Common myeloid progenitor, CD34-positive (primary cell): ENCODE data around the gene FZD7.

Experiments
- CTCF ChIA-PET: fragments of 350-600 bp; sonication (Branson Sonifier 250); formaldehyde crosslinking; loops from one replicate; lab custom pipeline; 2021; ENCODE audit warnings: antibody characterized with exemption; lab: Charles Lee
- POLR2A ChIA-PET: fragments of 350-600 bp; sonication (Branson Sonifier 250); formaldehyde crosslinking; loops from one replicate; lab custom pipeline; 2021; ENCODE audit warnings: antibody characterized with exemption; lab: Charles Lee
- DNase-seq, 3 donors: peaks; one replicate each; pipeline versions ENCODE4 v3.0.0 to v3.0.0-alpha.2; 2013
- H3K27ac ChIP-seq, 2 experiments: 1 replicate in 1 of 2; 2 replicates in 1 of 2; pipeline ENCODE4 v1.7.0; 2013; ENCODE audit warnings: inconsistent platforms in 2 of 2, low read length in 2 of 2, mild to moderate bottlenecking in 2 of 2, low read depth in 1 of 2, moderate library complexity in 1 of 2; ENCODE audit not compliant: severe bottlenecking in 2 of 2, insufficient read depth in 1 of 2, poor library complexity in 1 of 2
- H3K27me3 ChIP-seq, 5 experiments: replicated peaks in 2 of 5; 1 replicate in 3 of 5; 2 replicates in 2 of 5; pipeline versions ENCODE4 v1.6.1 to v1.7.0; 2013; ENCODE audit warnings: low read length in 4 of 5, mild to moderate bottlenecking in 2 of 5, moderate library complexity in 2 of 5, inconsistent platforms in 1 of 5; ENCODE audit not compliant: insufficient read depth in 5 of 5, control insufficient read depth in 4 of 5
- H3K36me3 ChIP-seq, 4 experiments: 1 replicate in 2 of 4; 2 replicates in 2 of 4; pipeline versions ENCODE4 v1.6.1 to v1.7.0; 2013; ENCODE audit warnings: low read length in 3 of 4, control low read depth in 1 of 4, mild to moderate bottlenecking in 1 of 4; ENCODE audit not compliant: control insufficient read depth in 4 of 4, insufficient read depth in 4 of 4
- H3K4me1 ChIP-seq, 4 experiments: 1 replicate in 3 of 4; 2 replicates in 1 of 4; pipeline versions ENCODE4 v1.6.1 to v1.7.1; 2013; ENCODE audit warnings: low read length in 3 of 4, mild to moderate bottlenecking in 3 of 4, control low read depth in 1 of 4, inconsistent platforms in 1 of 4, moderate library complexity in 1 of 4; ENCODE audit not compliant: control insufficient read depth in 4 of 4, insufficient read depth in 4 of 4; ENCODE audit errors: control extremely low read depth in 1 of 4
- H3K4me3 ChIP-seq, 7 experiments: 1 replicate in 4 of 7; 2 replicates in 3 of 7; pipeline versions ENCODE4 v1.5.1 to v1.7.0; 2013; ENCODE audit warnings: mild to moderate bottlenecking in 7 of 7, low read length in 6 of 7, moderate library complexity in 6 of 7, inconsistent platforms in 2 of 7, low read depth in 2 of 7, control low read depth in 1 of 7; ENCODE audit not compliant: insufficient read depth in 4 of 7, control insufficient read depth in 1 of 7; ENCODE audit errors: extremely low read depth in 1 of 7
- H3K9me3 ChIP-seq, 5 experiments: 1 replicate in 4 of 5; 2 replicates in 1 of 5; pipeline versions ENCODE4 v1.6.1 to v1.7.1; 2013; ENCODE audit warnings: low read length in 4 of 5, mild to moderate bottlenecking in 2 of 5, inconsistent platforms in 1 of 5, low read depth in 1 of 5, moderate library complexity in 1 of 5; ENCODE audit not compliant: control insufficient read depth in 4 of 5, insufficient read depth in 2 of 5; ENCODE audit errors: control extremely low read depth in 1 of 5
- WGBS: methylation state at CpG from one replicate; pipeline ENCODE4 v1.1.5; 2013; ENCODE audit not compliant: insufficient coverage; 5-methylcytosine and 5-hydroxymethylcytosine counted together

The FZD7 gene

GRCh38 chr2:202052235-202052634, 18.6 kb downstream of the FZD7 start:
- no peak overlapping the region for H3K27ac ChIP-seq
- ChIA-PET POLR2A (no interaction called here), CTCF (no interaction called here)
- no peaks in the 10 kb centered on the region for H3K27me3 ChIP-seq
- H3K36me3 ChIP-seq = no peaks in the 10 kb centered on the region
- no peaks in the 10 kb centered on the region for H3K9me3 ChIP-seq
- no CpG with 5 or more reads among the region's 1 CpG for WGBS
- DNase-seq = no peak
- no peak overlapping the region for H3K4me3 ChIP-seq
- H3K4me1 ChIP-seq = peaks cover 0 to 4% (median 2%) of the 10 kb centered on the region in 4 experiments

DNA sequence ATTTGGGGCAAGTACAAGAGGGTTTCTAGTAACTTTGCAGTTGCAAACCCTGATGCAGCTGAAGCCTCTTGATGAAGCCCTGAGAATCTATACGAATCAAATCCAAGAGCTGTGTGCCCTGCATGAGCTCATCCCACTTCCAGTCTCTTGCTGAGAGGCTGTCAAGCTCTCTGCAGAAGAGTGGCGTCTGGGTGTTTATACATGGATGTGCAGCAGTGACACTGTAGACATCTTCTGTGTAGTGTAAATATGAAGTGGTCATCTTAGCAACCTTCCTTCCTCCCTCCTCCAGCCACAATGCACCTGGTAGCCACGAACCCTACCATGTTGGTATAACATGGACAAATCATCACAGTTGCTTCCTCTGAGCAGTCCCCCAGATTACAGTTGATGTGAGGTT, 21.0 kb downstream of the FZD7 start:
- POLR2A ChIA-PET = interaction anchor here (1.2 kb wide), 1 partner anchor 27 kb away, joined by 3 read pairs; no protein-coding TSS in a partner anchor
- Histone ChIP-seq H3K27ac (no peak overlapping the region), H3K4me1 (peaks cover 0 to 4% (median 2%) of the 10 kb centered on the region in 4 experiments), H3K27me3 (no peaks in the 10 kb centered on the region), H3K4me3 (no peak overlapping the region), H3K36me3 (no peaks in the 10 kb centered on the region), H3K9me3 (no peaks in the 10 kb centered on the region)
- DNase-seq = no peak
- 80% methylated on average over 1 of the region's 3 CpGs for WGBS
- CTCF ChIA-PET = interaction anchor here (0.8 to 1.4 kb wide), 5 partner anchors 9 to 194 kb away, joined by 3 to 5 read pairs (median 4); no protein-coding TSS in a partner anchor

GRCh38 chr2:202056611-202057010, 23.0 kb downstream of the FZD7 start:
- no peak overlapping the region for H3K27ac ChIP-seq
- POLR2A ChIA-PET = no interaction called here
- no peaks in the 10 kb centered on the region for H3K36me3 ChIP-seq
- no peak overlapping the region for H3K4me3 ChIP-seq
- H3K9me3 ChIP-seq = no peaks in the 10 kb centered on the region
- 48% methylated on average over 2 of the region's 2 CpGs for WGBS
- CTCF ChIA-PET = interaction anchor here (0.8 to 3.3 kb wide), 7 partner anchors 9 to 198 kb away, joined by 3 to 9 read pairs (median 5); no protein-coding TSS in a partner anchor
- H3K27me3 ChIP-seq = no peaks in the 10 kb centered on the region
- DNase-seq = peak; percentile 37 to 66 (median 66)
- peaks cover 0 to 4% (median 2%) of the 10 kb centered on the region in 4 experiments for H3K4me1 ChIP-seq

DNA sequence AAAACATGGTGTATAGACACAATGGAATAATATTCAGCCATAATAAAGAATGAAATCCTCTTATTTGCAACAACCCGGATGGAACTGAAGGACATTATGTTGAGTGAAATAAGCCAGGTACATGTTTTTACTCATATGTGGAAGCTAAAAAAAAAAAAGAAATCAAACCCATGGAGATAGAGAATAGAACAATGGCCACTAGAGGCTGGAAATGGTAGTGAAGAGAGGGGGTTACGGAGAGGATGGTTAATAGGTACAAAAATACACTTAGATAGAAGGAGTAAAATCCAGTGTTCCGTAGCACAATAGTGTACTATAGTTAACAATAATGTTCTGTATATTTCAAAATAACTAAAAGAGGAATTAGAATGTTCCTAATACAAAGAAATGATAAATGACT, 26.6 kb downstream of the FZD7 start:
- ChIA-PET POLR2A (no interaction called here), CTCF (no interaction called here)
- Histone ChIP-seq H3K36me3 (no peaks in the 10 kb centered on the region), H3K4me3 (no peak overlapping the region), H3K27ac (no peak overlapping the region), H3K9me3 (no peaks in the 10 kb centered on the region), H3K27me3 (no peaks in the 10 kb centered on the region), H3K4me1 (peaks cover 0 to 4% (median 0%) of the 10 kb centered on the region in 4 experiments)
- WGBS = 86% methylated on average over 1 of the region's 3 CpGs
- DNase-seq = no peak

DNA sequence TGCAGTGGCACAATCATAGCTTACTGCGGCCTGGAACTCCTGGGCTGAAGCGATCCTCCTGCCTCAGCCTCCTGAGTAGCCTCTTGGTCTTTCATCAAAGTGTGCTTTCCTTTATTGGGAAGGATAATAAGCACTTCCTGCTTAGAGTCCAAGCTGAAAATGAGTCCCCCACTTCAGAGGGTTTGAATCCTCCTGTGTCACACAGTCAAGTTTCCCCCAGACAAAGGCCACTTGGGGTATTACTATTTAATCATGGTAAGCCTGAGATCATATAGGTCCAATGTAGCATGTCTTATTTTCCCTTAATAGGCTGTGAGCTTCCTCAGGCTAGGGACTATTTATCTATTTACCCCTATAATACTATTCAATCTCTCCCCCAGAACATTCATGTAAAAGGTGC, 28.0 kb downstream of the FZD7 start:
- ChIA-PET POLR2A (no interaction called here), CTCF (interaction anchor here (1.0 to 1.1 kb wide), 2 partner anchors 18 to 37 kb away, joined by 3 to 5 read pairs; no protein-coding TSS in a partner anchor)
- Histone ChIP-seq H3K27me3 (no peaks in the 10 kb centered on the region), H3K9me3 (no peaks in the 10 kb centered on the region), H3K27ac (no peak overlapping the region), H3K36me3 (no peaks in the 10 kb centered on the region), H3K4me1 (peaks cover 0 to 4% (median 0%) of the 10 kb centered on the region in 4 experiments), H3K4me3 (no peak overlapping the region)
- 100% methylated on average over 2 of the region's 2 CpGs for WGBS
- no peak for DNase-seq

DNA sequence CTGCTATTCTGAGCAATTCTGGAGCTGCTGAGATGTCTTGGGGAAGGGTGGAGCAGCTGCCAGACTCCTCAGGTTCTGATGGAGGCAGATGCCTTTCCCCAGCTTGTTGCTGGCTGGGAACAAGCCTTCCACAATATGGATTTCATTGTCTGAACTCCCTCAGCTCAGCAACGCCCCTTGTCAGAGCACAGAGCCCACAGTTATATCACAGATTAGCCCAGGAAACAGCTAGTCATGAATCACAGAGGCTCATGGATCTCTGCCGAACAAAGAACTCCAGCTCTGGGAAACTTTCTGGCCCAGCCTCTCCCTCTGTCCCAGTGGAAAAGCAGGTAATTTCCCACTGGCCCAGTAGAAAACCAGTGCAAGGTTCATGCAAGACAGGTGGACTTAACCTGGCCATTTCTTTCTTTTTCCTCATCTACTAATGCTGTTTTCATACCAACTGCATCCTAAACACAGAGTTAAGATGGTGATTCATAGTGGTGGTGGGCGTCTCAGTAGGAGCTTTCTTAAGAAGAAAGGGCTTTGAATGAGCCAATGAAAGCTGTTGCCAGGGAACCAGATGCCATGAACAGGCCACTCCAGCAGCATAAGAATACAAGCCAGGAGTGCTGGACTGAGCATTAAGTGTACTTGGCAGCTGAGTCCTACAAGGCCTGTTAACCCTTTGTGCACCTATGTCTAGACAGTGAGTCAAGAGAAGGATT, 30.7 kb downstream of the FZD7 start:
- ChIA-PET POLR2A (no interaction called here), CTCF (interaction anchor here (1.0 to 4.9 kb wide), 5 partner anchors 9 to 204 kb away, joined by 3 to 21 read pairs (median 5); no protein-coding TSS in a partner anchor)
- Histone ChIP-seq H3K4me1 (peaks cover 0 to 8% (median 3%) of the 10 kb centered on the region in 4 experiments), H3K4me3 (no peak overlapping the region), H3K27ac (no peak overlapping the region), H3K9me3 (no peaks in the 10 kb centered on the region), H3K36me3 (no peaks in the 10 kb centered on the region), H3K27me3 (no peaks in the 10 kb centered on the region)
- DNase-seq = peak in 1 of 3 donors; percentile 45
- 56% methylated on average over 3 of the region's 3 CpGs for WGBS

- CTCF ChIA-PET = interaction anchor here (1.0 to 4.9 kb wide), 7 partner anchors 8 to 204 kb away, joined by 3 to 21 read pairs (median 4); no protein-coding TSS in a partner anchor
- Histone ChIP-seq H3K9me3 (no peaks in the 10 kb centered on the region), H3K4me1 (peaks cover 4 to 14% (median 7%) of the 10 kb centered on the region in 4 experiments), H3K27me3 (no peaks in the 10 kb centered on the region), H3K36me3 (no peaks in the 10 kb centered on the region), H3K27ac (no peak overlapping the region), H3K4me3 (no peak overlapping the region)
- POLR2A ChIA-PET = no interaction called here
- 100% methylated on average over 3 of the region's 3 CpGs for WGBS
- DNase-seq = peak in 1 of 3 donors; percentile 29
Observed at GRCh38 chr2:202064881-202065230, 31.2 kb downstream of the FZD7 start.
